Measurements from ENCODE around the gene DFFB. TPM values are rescaled to one million over a fixed set of nuclear protein-coding genes. Genes with fewer than 3 reads are reported as not detected.
A peak's percentile ranks its signal among the peaks of the same experiment; 100 is the strongest.

The DFFB gene
- total RNA-seq, 1 donor from 2014 or later, result 11.3 TPM

DNA sequence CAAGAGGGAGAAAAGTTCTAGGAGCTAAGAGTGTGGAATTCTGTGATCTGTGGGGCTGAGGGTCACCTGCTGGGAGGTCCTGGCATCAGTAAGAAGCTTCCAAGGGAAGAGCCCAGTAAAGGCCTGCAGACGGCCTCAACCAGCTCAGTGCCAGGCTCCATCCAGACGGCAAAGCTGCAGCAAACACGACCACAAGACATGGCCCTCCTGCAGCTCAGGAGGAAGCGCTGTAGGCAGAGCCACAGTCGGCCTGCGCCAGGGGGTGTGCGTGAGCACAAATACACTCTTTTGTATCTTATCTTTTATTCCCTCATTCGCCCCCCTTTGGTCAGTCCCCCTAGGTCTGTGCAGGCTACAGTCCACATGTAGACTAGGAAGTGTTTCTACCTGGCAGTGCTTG lies 29.4 kb downstream of the DFFB start:
- DNase-seq (ENCODE audit: low read depth, low spot score), result no peak
- Mint-ChIP-seq H3K27me3 (ENCODE audit: low read depth) (no peaks in the 10 kb centered on the region), H3K9me3 (no peaks in the 10 kb centered on the region), H3K4me3 (no peak overlapping the region), H3K4me1 (no peaks in the 10 kb centered on the region), H3K36me3 (ENCODE audit: low read depth) (peaks cover 9% of the 10 kb centered on the region), H3K27ac (ENCODE audit: unreplicated experiment) (peak overlapping the region; percentile 78)
- TF ChIP-seq CTCF (conservative IDR thresholded peaks at IDR 0.05), result no peak

DNA sequence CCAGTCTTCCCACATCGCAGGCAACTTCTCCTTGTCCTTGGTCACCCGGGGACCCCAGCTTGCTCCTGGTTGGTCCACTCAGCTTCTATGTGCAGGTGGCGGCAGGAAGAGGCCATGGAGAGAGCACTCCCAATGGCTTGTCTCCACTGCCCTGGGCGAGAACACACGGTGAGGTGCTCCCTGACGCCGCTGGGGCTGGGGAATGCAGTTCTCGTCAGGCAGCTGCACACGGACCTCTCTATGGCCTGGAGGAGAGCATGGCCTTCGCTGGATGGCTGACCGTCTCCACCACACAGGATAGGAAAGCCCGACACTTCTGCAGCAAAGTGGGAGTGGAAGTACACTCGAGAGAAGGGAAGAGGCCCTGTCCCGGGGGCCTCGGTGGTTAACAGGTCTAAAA lies 31.0 kb downstream of the DFFB start:
- no peak overlapping the region for H3K27ac Mint-ChIP-seq (ENCODE audit: unreplicated experiment)
- H3K9me3 Mint-ChIP-seq, result no peaks in the 10 kb centered on the region
- no peak for TF ChIP-seq CTCF (conservative IDR thresholded peaks at IDR 0.05)
- no peak overlapping the region for H3K4me3 Mint-ChIP-seq
- DNase-seq (ENCODE audit: low read depth, low spot score), result no peak
- H3K36me3 Mint-ChIP-seq (ENCODE audit: low read depth), result peaks cover 7% of the 10 kb centered on the region
- H3K27me3 Mint-ChIP-seq (ENCODE audit: low read depth), result no peaks in the 10 kb centered on the region
- no peaks in the 10 kb centered on the region for H3K4me1 Mint-ChIP-seq

- TF ChIP-seq CTCF (conservative IDR thresholded peaks at IDR 0.05), result no peak
- H3K4me3 Mint-ChIP-seq, result no peak overlapping the region
- H3K9me3 Mint-ChIP-seq, result no peaks in the 10 kb centered on the region
- no peak overlapping the region for H3K27ac Mint-ChIP-seq (ENCODE audit: unreplicated experiment)
- DNase-seq (ENCODE audit: low read depth, low spot score), result no peak
- no peaks in the 10 kb centered on the region for H3K27me3 Mint-ChIP-seq (ENCODE audit: low read depth)
- H3K36me3 Mint-ChIP-seq (ENCODE audit: low read depth), result peaks cover 6% of the 10 kb centered on the region
- no peaks in the 10 kb centered on the region for H3K4me1 Mint-ChIP-seq
These were observed 32.7 kb downstream of the DFFB start for GRCh38 chr1:3889936-3890335.

GRCh38 chr1:3890389-3891328 lies 33.4 kb downstream of the DFFB start:
- no peak for TF ChIP-seq CTCF (conservative IDR thresholded peaks at IDR 0.05)
- H3K36me3 Mint-ChIP-seq (ENCODE audit: low read depth), result peaks cover 6% of the 10 kb centered on the region
- H3K9me3 Mint-ChIP-seq, result no peaks in the 10 kb centered on the region
- no peak overlapping the region for H3K27ac Mint-ChIP-seq (ENCODE audit: unreplicated experiment)
- DNase-seq (ENCODE audit: low read depth, low spot score), result no peak
- no peaks in the 10 kb centered on the region for H3K4me1 Mint-ChIP-seq
- H3K4me3 Mint-ChIP-seq, result no peak overlapping the region
- no peaks in the 10 kb centered on the region for H3K27me3 Mint-ChIP-seq (ENCODE audit: low read depth)

DNA sequence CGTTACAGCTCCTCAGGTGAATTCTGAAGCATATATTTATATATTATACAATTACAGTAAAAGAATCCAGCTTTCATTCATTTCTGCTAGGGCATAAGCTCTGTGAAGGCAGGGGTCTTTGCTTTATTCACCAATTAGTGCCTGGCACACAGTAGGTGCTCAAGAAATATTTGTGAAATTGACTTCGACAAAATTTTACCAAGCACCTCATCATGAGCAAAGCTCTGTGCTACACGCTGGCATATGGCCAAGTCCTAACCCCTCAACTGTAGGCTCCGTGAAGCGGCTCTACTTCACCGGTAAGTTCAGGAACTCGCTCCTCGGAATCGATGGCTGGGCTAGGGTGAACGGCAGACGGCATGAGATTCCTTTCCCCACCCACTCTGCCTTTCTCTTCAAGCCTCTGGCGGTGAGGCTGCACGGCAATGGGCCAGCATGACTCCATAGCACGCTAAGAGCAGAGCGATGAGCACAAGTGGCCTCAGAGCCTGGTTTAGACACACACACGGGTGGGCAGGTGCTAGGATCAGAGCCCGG lies 34.1 kb downstream of the DFFB start:
- DNase-seq (ENCODE audit: low read depth, low spot score), result no peak
- TF ChIP-seq CTCF (conservative IDR thresholded peaks at IDR 0.05), result no peak
- H3K27me3 Mint-ChIP-seq (ENCODE audit: low read depth), result no peaks in the 10 kb centered on the region

More for the DNA sequence above, 34.1 kb downstream of the DFFB start:
- Mint-ChIP-seq H3K4me1 (no peaks in the 10 kb centered on the region), H3K4me3 (no peak overlapping the region), H3K9me3 (no peaks in the 10 kb centered on the region), H3K36me3 (ENCODE audit: low read depth) (peaks cover 6% of the 10 kb centered on the region), H3K27ac (ENCODE audit: unreplicated experiment) (peak overlapping the region; percentile 50)

All from neural crest cell (in vitro differentiated cells).